Lower leg skin (tissue), 3 donors: ENCODE measurements around the gene KRTAP5-4.

Experiments used
- POLR2A ChIP-seq, 2 donors: fragments of 450-650 bp; IDR thresholded peaks; one replicate each; pipeline ENCODE4 v1.6.1; 2016 to 2017; ENCODE audit warnings: antibody characterized with exemption in 2 of 2, mild to moderate bottlenecking in 1 of 2, moderate library complexity in 1 of 2
- TF ChIP-seq, protein P1 (sequence below), 3 donors: fragments of 450-650 bp; IDR thresholded peaks; one replicate each; pipeline ENCODE4 v1.5.1; 2016; ENCODE audit warnings: antibody characterized with exemption in 3 of 3, mild to moderate bottlenecking in 3 of 3, moderate library complexity in 2 of 3

DNA sequence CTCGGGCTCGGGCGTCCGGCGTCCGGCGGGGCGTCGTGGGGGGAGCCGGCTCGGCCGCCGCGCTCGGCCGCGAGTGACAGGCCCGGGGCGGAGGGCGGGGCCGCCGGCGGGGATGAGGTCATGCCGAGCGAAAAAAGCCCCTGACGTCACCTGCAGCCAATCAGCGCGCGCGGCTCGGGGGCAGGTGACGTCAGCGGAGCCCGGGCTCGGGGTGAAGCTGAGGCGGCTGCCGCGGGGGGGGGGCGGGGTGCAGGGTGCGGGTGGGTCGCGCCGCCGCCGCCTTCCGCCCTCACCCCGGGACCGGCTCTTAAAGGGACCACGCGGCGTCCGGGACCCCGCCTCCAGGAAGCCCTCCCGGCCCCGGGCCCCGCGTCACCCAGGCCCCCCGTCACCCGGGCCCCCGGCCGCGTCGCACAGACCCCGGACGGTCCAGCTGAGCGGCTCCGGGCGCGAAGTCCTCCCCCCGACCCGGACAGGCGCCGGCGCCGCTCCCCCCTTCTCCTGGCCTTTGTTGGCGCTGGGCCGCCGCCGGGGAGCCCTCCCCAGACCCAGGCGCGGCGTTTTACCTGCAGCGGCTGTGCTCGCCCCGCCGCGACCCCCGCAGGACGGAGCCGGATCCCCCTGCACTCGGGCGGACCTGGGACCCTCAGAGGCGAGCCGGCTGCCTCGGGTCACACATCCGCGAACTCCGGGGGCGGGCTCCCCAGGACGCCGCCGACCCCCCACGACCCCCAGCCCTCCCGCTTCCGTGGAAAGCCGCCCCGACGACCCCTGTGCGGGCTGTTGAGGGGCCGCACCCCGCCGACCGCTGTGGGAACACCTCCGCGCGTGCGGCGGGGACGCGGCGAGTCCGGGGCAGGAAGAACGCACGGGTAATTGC is 49.5 kb downstream of the KRTAP5-4 start, which contains the start of gene DUSP8:
- TF ChIP-seq, protein P1, sequence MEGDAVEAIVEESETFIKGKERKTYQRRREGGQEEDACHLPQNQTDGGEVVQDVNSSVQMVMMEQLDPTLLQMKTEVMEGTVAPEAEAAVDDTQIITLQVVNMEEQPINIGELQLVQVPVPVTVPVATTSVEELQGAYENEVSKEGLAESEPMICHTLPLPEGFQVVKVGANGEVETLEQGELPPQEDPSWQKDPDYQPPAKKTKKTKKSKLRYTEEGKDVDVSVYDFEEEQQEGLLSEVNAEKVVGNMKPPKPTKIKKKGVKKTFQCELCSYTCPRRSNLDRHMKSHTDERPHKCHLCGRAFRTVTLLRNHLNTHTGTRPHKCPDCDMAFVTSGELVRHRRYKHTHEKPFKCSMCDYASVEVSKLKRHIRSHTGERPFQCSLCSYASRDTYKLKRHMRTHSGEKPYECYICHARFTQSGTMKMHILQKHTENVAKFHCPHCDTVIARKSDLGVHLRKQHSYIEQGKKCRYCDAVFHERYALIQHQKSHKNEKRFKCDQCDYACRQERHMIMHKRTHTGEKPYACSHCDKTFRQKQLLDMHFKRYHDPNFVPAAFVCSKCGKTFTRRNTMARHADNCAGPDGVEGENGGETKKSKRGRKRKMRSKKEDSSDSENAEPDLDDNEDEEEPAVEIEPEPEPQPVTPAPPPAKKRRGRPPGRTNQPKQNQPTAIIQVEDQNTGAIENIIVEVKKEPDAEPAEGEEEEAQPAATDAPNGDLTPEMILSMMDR (IDR thresholded peaks at IDR 0.05), result no peak
- TF ChIP-seq POLR2A (IDR thresholded peaks at IDR 0.05), result no peak
